H1 (cell line): ENCODE data around the gene R3HDM4. TPM values are rescaled to one million over a fixed set of nuclear protein-coding genes. Genes with fewer than 3 reads are reported as not detected.
"Not testable (repeated sequence)": the region's sequence is repeated elsewhere in the genome, so short reads cannot be mapped to it uniquely, and the experiment has no call there.

ENCODE experiments used
- CTCF ChIA-PET: fragments of 300-600 bp; sonication (Branson Sonifier 250); formaldehyde crosslinking; loops from one replicate; lab custom pipeline; 2021; ENCODE audit not compliant: partially characterized antibody; lab: Charles Lee
- POLR2A ChIA-PET: fragments of 300-600 bp; sonication (Branson Sonifier 250); formaldehyde crosslinking; loops from one replicate; lab custom pipeline; 2021; ENCODE audit warnings: inconsistent platforms; ENCODE audit not compliant: partially characterized antibody; lab: Charles Lee
- DNase-seq, 2 experiments: peaks; one replicate each; pipeline versions ENCODE4 v3.0.0 to v3.0.0-alpha.2; 2010 to 2022; ENCODE audit warnings: low spot score in 2 of 2, low read depth in 1 of 2, mixed read lengths in 1 of 2
- FAIRE-seq: peaks from 2 replicates; lab custom pipeline; 2011; peaks lifted over from hg19 to GRCh38; lab: Jason Lieb, UNC
- H2AFZ ChIP-seq: 2 replicates; pipeline ENCODE4 v1.8.1; 2012; ENCODE audit warnings: low read length, inconsistent platforms
- H2AK5ac ChIP-seq: 2 replicates; pipeline ENCODE4 v1.6.1; 2013; ENCODE audit warnings: low read depth, low read length
- H2BK120ac ChIP-seq: replicated peaks from 2 replicates; pipeline ENCODE3; 2013; ENCODE audit warnings: low read depth, low read length, inconsistent platforms
- H2BK12ac ChIP-seq: 2 replicates; pipeline ENCODE4 v1.6.1; 2013; ENCODE audit warnings: low read depth, low read length
- H2BK15ac ChIP-seq: 2 replicates; pipeline ENCODE4 v1.6.1; 2013; ENCODE audit warnings: low read length
- H2BK20ac ChIP-seq: 2 replicates; pipeline ENCODE4 v1.6.1; 2013; ENCODE audit warnings: low read length
- H2BK5ac ChIP-seq: 2 replicates; pipeline ENCODE4 v1.6.1; 2013; ENCODE audit warnings: low read depth, low read length
- H3K14ac ChIP-seq: 2 replicates; pipeline ENCODE4 v1.6.1; 2013; ENCODE audit warnings: inconsistent platforms; ENCODE audit not compliant: insufficient read length
- H3K18ac ChIP-seq: 2 replicates; pipeline ENCODE4 v1.6.1; 2013; ENCODE audit warnings: low read length; ENCODE audit errors: extremely low read depth
- H3K23ac ChIP-seq: 2 replicates; pipeline ENCODE4 v1.6.1; 2013; ENCODE audit warnings: inconsistent platforms; ENCODE audit not compliant: insufficient read length
- H3K23me2 ChIP-seq: 2 replicates; pipeline ENCODE4 v1.6.1; 2013; ENCODE audit warnings: low read depth, low read length
- H3K27ac ChIP-seq: 2 replicates; pipeline ENCODE4 v1.6.1; 2011; ENCODE audit warnings: low read depth, low read length, inconsistent platforms
- H3K27me3 ChIP-seq, 4 experiments: replicated peaks in 1 of 4; 1 replicate in 1 of 4; 2 replicates in 3 of 4; pipeline versions ENCODE4 v1.6.1 to v1.8.1; 2011 to 2013; ENCODE audit warnings: low read length in 3 of 4, mild to moderate bottlenecking in 3 of 4, inconsistent platforms in 2 of 4, mixed read lengths in 2 of 4, moderate library complexity in 1 of 4; ENCODE audit not compliant: control insufficient read depth in 3 of 4, insufficient read depth in 3 of 4; ENCODE audit errors: extremely low read depth in 1 of 4
- H3K36me3 ChIP-seq, 4 experiments: 2 replicates each; pipeline versions ENCODE4 v1.6.1 to v1.8.1; 2011 to 2013; ENCODE audit warnings: mild to moderate bottlenecking in 4 of 4, low read length in 3 of 4, moderate library complexity in 2 of 4, control low read depth in 1 of 4, inconsistent platforms in 1 of 4; ENCODE audit not compliant: insufficient read depth in 4 of 4, control insufficient read depth in 2 of 4
- H3K4ac ChIP-seq: replicated peaks from 2 replicates; pipeline ENCODE3; 2013; ENCODE audit warnings: low read length, low read depth, mixed read lengths, inconsistent platforms; ENCODE audit not compliant: insufficient read length
- H3K4me1 ChIP-seq, 4 experiments: replicated peaks in 1 of 4; 1 replicate in 1 of 4; 2 replicates in 3 of 4; pipeline versions ENCODE4 v1.6.1 to v1.8.1; 2011 to 2013; ENCODE audit warnings: low read length in 3 of 4, inconsistent platforms in 2 of 4, mixed read lengths in 1 of 4; ENCODE audit not compliant: insufficient read depth in 4 of 4, control insufficient read depth in 3 of 4
- H3K4me2 ChIP-seq, 2 experiments: 2 replicates each; pipeline versions ENCODE4 v1.6.1 to v1.8.1; 2011 to 2013; ENCODE audit warnings: low read depth in 2 of 2, low read length in 2 of 2, control low read depth in 1 of 2, inconsistent platforms in 1 of 2, mild to moderate bottlenecking in 1 of 2; ENCODE audit not compliant: insufficient read depth in 1 of 2
- H3K4me3 ChIP-seq, 4 experiments: fragments of 200-600, 300-600 bp in 1 of 4; sonication (generic), shearing (Covaris generic), sonication (Bioruptor Twin) in 1 of 4; 2 replicates each; pipeline versions ENCODE4 v1.5.1 to v1.8.1; 2011 to 2016; ENCODE audit warnings: low read length in 4 of 4, low read depth in 3 of 4, control low read depth in 2 of 4, inconsistent platforms in 2 of 4, mild to moderate bottlenecking in 2 of 4, mixed read lengths in 1 of 4, moderate library complexity in 1 of 4; ENCODE audit not compliant: insufficient read depth in 2 of 4; ENCODE audit errors: extremely low read depth in 1 of 4
- H3K56ac ChIP-seq: replicated peaks from 2 replicates; pipeline ENCODE3; 2013; ENCODE audit warnings: low read depth, mild to moderate bottlenecking, mixed read lengths, low read length, inconsistent platforms; ENCODE audit not compliant: insufficient read length
- H3K79me1 ChIP-seq: 2 replicates; pipeline ENCODE4 v1.6.1; 2013; ENCODE audit warnings: low read depth, low read length, control low read depth
- H3K79me2 ChIP-seq, 2 experiments: 2 replicates each; pipeline versions ENCODE4 v1.6.1 to v1.8.1; 2012 to 2013; ENCODE audit warnings: low read length in 2 of 2, mild to moderate bottlenecking in 2 of 2, inconsistent platforms in 1 of 2; ENCODE audit not compliant: insufficient read depth in 2 of 2, control insufficient read depth in 1 of 2
- H3K9ac ChIP-seq, 4 experiments: replicated peaks in 1 of 4; 1 replicate in 1 of 4; 2 replicates in 3 of 4; pipeline versions ENCODE4 v1.6.1 to v1.8.1; 2011 to 2013; ENCODE audit warnings: low read depth in 3 of 4, low read length in 3 of 4, control low read depth in 2 of 4, mild to moderate bottlenecking in 2 of 4, moderate library complexity in 2 of 4, inconsistent platforms in 1 of 4; ENCODE audit errors: extremely low read depth in 1 of 4
- H3K9me3 ChIP-seq, 2 experiments: 2 replicates each; pipeline versions ENCODE4 v1.6.1 to v1.8.1; 2012 to 2013; ENCODE audit warnings: mild to moderate bottlenecking in 2 of 2, moderate library complexity in 2 of 2, control low read depth in 1 of 2, inconsistent platforms in 1 of 2, low read depth in 1 of 2, low read length in 1 of 2, mixed read lengths in 1 of 2; ENCODE audit not compliant: insufficient read depth in 2 of 2
- H4K20me1 ChIP-seq, 2 experiments: replicated peaks in 1 of 2; 2 replicates each; pipeline versions ENCODE3 to v1.8.1; 2011 to 2013; ENCODE audit warnings: inconsistent platforms in 2 of 2, low read length in 2 of 2, mild to moderate bottlenecking in 1 of 2; ENCODE audit not compliant: insufficient read depth in 2 of 2, control insufficient read depth in 1 of 2
- H4K5ac ChIP-seq: 2 replicates; pipeline ENCODE4 v1.6.1; 2013; ENCODE audit warnings: low read length, low read depth, mixed read lengths, inconsistent platforms; ENCODE audit not compliant: insufficient read length
- H4K8ac ChIP-seq: 2 replicates; pipeline ENCODE4 v1.8.0; 2013; ENCODE audit warnings: mild to moderate bottlenecking, moderate library complexity, low read length, inconsistent platforms; ENCODE audit not compliant: insufficient read depth; ENCODE audit errors: extremely low read depth
- H4K91ac ChIP-seq: replicated peaks from 2 replicates; pipeline ENCODE3; 2013; ENCODE audit warnings: low read length, mixed read lengths, inconsistent platforms; ENCODE audit not compliant: insufficient read length
- CBX8 ChIP-seq: fragments of 300-800, 300-1000 bp; sonication (generic); IDR thresholded peaks from 2 replicates; pipeline ENCODE4 v1.7.1; 2016; ENCODE audit warnings: low read depth, low read length, borderline replicate concordance
- CTCF ChIP-seq, 3 experiments: IDR thresholded peaks; 1 replicate in 2 of 3; 2 replicates in 1 of 3; pipeline versions ENCODE4 v1.5.1 to v1.6.1; 2011; ENCODE audit warnings: low read length in 3 of 3, mild to moderate bottlenecking in 3 of 3, inconsistent platforms in 2 of 3, low read depth in 1 of 3, moderate library complexity in 1 of 3; ENCODE audit not compliant: insufficient read depth in 1 of 3; ENCODE audit errors: control extremely low read depth in 1 of 3
- SP2 ChIP-seq: IDR thresholded peaks from 2 replicates; pipeline ENCODE4 v1.6.1; 2012; ENCODE audit warnings: mild to moderate bottlenecking, low read length, inconsistent platforms
- WGBS, 2 experiments: shearing (Covaris generic) in 1 of 2; methylation state at CpG; one replicate each; pipeline versions ENCODE4 v1.1.6 to v1.1.7; 2013 to 2015; ENCODE audit warnings: low lambda C conversion rate in 2 of 2, mixed read lengths in 2 of 2, inconsistent platforms in 1 of 2, low coverage in 1 of 2, missing lambda C conversion rate in 1 of 2; ENCODE audit not compliant: insufficient replicate concordance in 2 of 2, insufficient coverage in 1 of 2, insufficient read length in 1 of 2; ENCODE audit errors: extremely low coverage in 1 of 2, missing lambda C conversion rate in 1 of 2; 5-methylcytosine and 5-hydroxymethylcytosine counted together
- polyA plus RNA-seq, 7 experiments: library from polyadenylated mRNA; depleted of rRNA in 3 of 7; stranded (reverse) in 5 of 7; unstranded in 2 of 7; fragments of >200 nt in 5 of 7; fragments of 200-250 nt in 2 of 7; gene quantifications; 1 replicate in 5 of 7; 2 replicates in 1 of 7; 4 replicates in 1 of 7; pipeline versions ENCODE4 v1.2.1 to v1.2.3, GENCODE V29; 2011 to 2013; ENCODE audit warnings: missing spikeins in 2 of 7, mixed read lengths in 2 of 7
- total RNA-seq: library from RNA; stranded (reverse); fragmentation: NEBNext Ultra II Directional; extraction: Animal tissue kit (Norgen Biotek cat#: 25700); gene quantifications from 2 replicates; pipeline ENCODE4 v1.2.1, GENCODE V29; 2021

Gene R3HDM4
- total and polyA plus RNA-seq, 2 of the 8 experiments (the other 6 are each of a cell fraction or from before 2014, with no cell fraction given): 76.8 to 102 TPM

- TF ChIP-seq CTCF (IDR thresholded peaks at IDR 0.05; ENCODE audit: control extremely low read depth in 1 of 3, insufficient read depth in 1 of 3, low read depth in 1 of 3, low read length in 3 of 3): no peak
- no peak for TF ChIP-seq SP2
- TF ChIP-seq CBX8: no peak
Measured at GRCh38 chr19:879711-880438, 33.1 kb downstream of the R3HDM4 start (continued).

GRCh38 chr19:878751-879561 is 34.1 kb downstream of the R3HDM4 start:
- H3K18ac ChIP-seq, H3K79me2 ChIP-seq, H4K20me1 ChIP-seq, H3K4me1 ChIP-seq, H3K23me2 ChIP-seq, H2AFZ ChIP-seq, H4K91ac ChIP-seq, H4K5ac ChIP-seq, H3K27ac ChIP-seq, H2AK5ac ChIP-seq, H3K4ac ChIP-seq, H3K56ac ChIP-seq, H3K14ac ChIP-seq, H3K79me1 ChIP-seq, H2BK12ac ChIP-seq, H3K4me2 ChIP-seq, H2BK120ac ChIP-seq, H2BK5ac ChIP-seq, H3K4me3 ChIP-seq, FAIRE-seq, H2BK20ac ChIP-seq, DNase-seq, H2BK15ac ChIP-seq, H4K8ac ChIP-seq, H3K27me3 ChIP-seq, H3K23ac ChIP-seq, H3K9me3 ChIP-seq, H3K9ac ChIP-seq: not testable (repeated sequence)
- WGBS, 2 experiments: 73% methylated on average over 10 of the region's 24 CpGs; no CpG with 5 or more reads in 1 of the 2 experiments
- H3K36me3 ChIP-seq: peaks cover 0 to 14% (median 4%) of the 10 kb centered on the region in 4 experiments; a peak in 5 of 8 replicates
- POLR2A ChIA-PET: interaction anchor here (0.6 to 11.5 kb wide), 6 partner anchors 11 to 184 kb away, joined by 3 to 82 read pairs (median 3); partner anchors contain the start of genes MED16, RNU6-9 and WDR18
- CTCF ChIA-PET: interaction anchor here (0.7 to 3.2 kb wide), 7 partner anchors 9 to 273 kb away, joined by 3 to 12 read pairs (median 3); no protein-coding TSS in a partner anchor
